HUES48 (cell line): ENCODE results near the gene CATSPER1.
A peak's percentile ranks its signal among the peaks of the same experiment; 100 is the strongest.

Experiments
- H3K27ac ChIP-seq: one replicate; pipeline ENCODE4 v1.7.0; 2013; ENCODE audit warnings: low read depth, low read length, inconsistent platforms
- H3K27me3 ChIP-seq: 2 replicates; pipeline ENCODE4 v1.6.1; 2013; ENCODE audit warnings: mild to moderate bottlenecking, low read length; ENCODE audit not compliant: control insufficient read depth, insufficient read depth
- H3K36me3 ChIP-seq: 2 replicates; pipeline ENCODE4 v1.6.1; 2013; ENCODE audit warnings: low read length; ENCODE audit not compliant: control insufficient read depth, insufficient read depth
- H3K4me1 ChIP-seq: 2 replicates; pipeline ENCODE4 v1.6.1; 2013; ENCODE audit warnings: mild to moderate bottlenecking, low read length; ENCODE audit not compliant: control insufficient read depth, insufficient read depth
- H3K4me3 ChIP-seq: 2 replicates; pipeline ENCODE4 v1.5.1; 2013; ENCODE audit warnings: mild to moderate bottlenecking, low read depth, low read length
- H3K9ac ChIP-seq: 2 replicates; pipeline ENCODE4 v1.6.1; 2013; ENCODE audit warnings: mild to moderate bottlenecking, low read depth, low read length, moderate library complexity
- H3K9me3 ChIP-seq: 2 replicates; pipeline ENCODE4 v1.6.1; 2013; ENCODE audit warnings: low read length; ENCODE audit not compliant: control insufficient read depth, insufficient read depth

CATSPER1 gene

GRCh38 chr11:66008468-66009101 is 17.7 kb downstream of the CATSPER1 start:
- H3K36me3 ChIP-seq = peaks cover 20% of the 10 kb centered on the region
- H3K9ac ChIP-seq = no peak overlapping the region
- H3K4me1 ChIP-seq = peaks cover 8% of the 10 kb centered on the region
- H3K9me3 ChIP-seq = no peaks in the 10 kb centered on the region
- H3K27me3 ChIP-seq = peaks cover 17% of the 10 kb centered on the region
- no peak overlapping the region for H3K27ac ChIP-seq
- H3K4me3 ChIP-seq = no peak overlapping the region

GRCh38 chr11:66008095-66008467 is 18.2 kb downstream of the CATSPER1 start:
- Histone ChIP-seq H3K36me3 (peaks cover 22% of the 10 kb centered on the region), H3K4me3 (no peak overlapping the region), H3K4me1 (peaks cover 8% of the 10 kb centered on the region), H3K9ac (no peak overlapping the region), H3K27me3 (peaks cover 17% of the 10 kb centered on the region), H3K27ac (no peak overlapping the region), H3K9me3 (no peaks in the 10 kb centered on the region)

GRCh38 chr11:66007201-66007634 is 19.1 kb downstream of the CATSPER1 start:
- Histone ChIP-seq H3K4me3 (no peak overlapping the region), H3K4me1 (peaks cover 8% of the 10 kb centered on the region), H3K36me3 (peaks cover 22% of the 10 kb centered on the region), H3K9ac (no peak overlapping the region), H3K27me3 (peaks cover 11% of the 10 kb centered on the region), H3K9me3 (no peaks in the 10 kb centered on the region), H3K27ac (peak overlapping the region; percentile 67)

- H3K27me3 ChIP-seq = peaks cover 7% of the 10 kb centered on the region
- H3K9ac ChIP-seq = no peak overlapping the region
- H3K36me3 ChIP-seq = peaks cover 22% of the 10 kb centered on the region
- peaks cover 8% of the 10 kb centered on the region for H3K4me1 ChIP-seq
- H3K4me3 ChIP-seq = no peak overlapping the region
- H3K9me3 ChIP-seq = no peaks in the 10 kb centered on the region
- peak overlapping the region; percentile 67 for H3K27ac ChIP-seq
Observed at GRCh38 chr11:66006891-66007176, 19.4 kb downstream of the CATSPER1 start.

GRCh38 chr11:66006134-66006890 is 20.0 kb downstream of the CATSPER1 start:
- no peaks in the 10 kb centered on the region for H3K9me3 ChIP-seq
- H3K36me3 ChIP-seq = peaks cover 22% of the 10 kb centered on the region
- H3K4me1 ChIP-seq = peaks cover 8% of the 10 kb centered on the region
- H3K27ac ChIP-seq = no peak overlapping the region
- H3K4me3 ChIP-seq = no peak overlapping the region
- H3K9ac ChIP-seq = no peak overlapping the region
- peaks cover 2% of the 10 kb centered on the region for H3K27me3 ChIP-seq

- Histone ChIP-seq H3K4me3 (no peak overlapping the region), H3K27me3 (no peaks in the 10 kb centered on the region), H3K27ac (no peak overlapping the region), H3K9me3 (no peaks in the 10 kb centered on the region), H3K9ac (no peak overlapping the region), H3K36me3 (peaks cover 34% of the 10 kb centered on the region), H3K4me1 (peaks cover 8% of the 10 kb centered on the region)
Observed at GRCh38 chr11:66004186-66004585, 22.1 kb downstream of the CATSPER1 start.

- H3K27ac ChIP-seq = no peak overlapping the region
Observed at GRCh38 chr11:66003291-66003690, 23.0 kb downstream of the CATSPER1 start.

GRCh38 chr11:66002648-66003225 is 23.5 kb downstream of the CATSPER1 start:
- Histone ChIP-seq H3K27me3 (no peaks in the 10 kb centered on the region), H3K27ac (peak overlapping the region; percentile 99), H3K4me3 (peak overlapping the region; percentile 95), H3K9ac (peak overlapping the region; percentile 68; the same call in 1 of the 2 replicates), H3K4me1 (peaks cover 8% of the 10 kb centered on the region), H3K9me3 (no peaks in the 10 kb centered on the region), H3K36me3 (peaks cover 49% of the 10 kb centered on the region)

More at GRCh38 chr11:66003291-66003690, 23.0 kb downstream of the CATSPER1 start:
- Histone ChIP-seq H3K36me3 (peaks cover 43% of the 10 kb centered on the region), H3K4me3 (peak overlapping the region; percentile 95), H3K27me3 (no peaks in the 10 kb centered on the region), H3K9ac (no peak overlapping the region), H3K9me3 (no peaks in the 10 kb centered on the region), H3K4me1 (peaks cover 8% of the 10 kb centered on the region)

- Histone ChIP-seq H3K4me3 (peak within 1 kb of the TSS; percentile 95), H3K27ac (peak within 1 kb of the TSS; percentile 99), H3K36me3 (peaks cover 55% of the 10 kb centered on the region), H3K27me3 (no peaks in the 10 kb centered on the region), H3K4me1 (peaks cover 5% of the 10 kb centered on the region), H3K9ac (peak within 1 kb of the TSS; percentile 68), H3K9me3 (no peaks in the 10 kb centered on the region)
Observed at GRCh38 chr11:66001942-66002647, 24.2 kb downstream of the CATSPER1 start, which contains the start of the genes BANF1 and EIF1AD. BANF1 (plus strand) TSS chr11:66002503; CDS start chr11:66003251, 748 bp downstream. EIF1AD (minus strand) TSS chr11:66002157; CDS start chr11:66000389, 1,768 bp downstream.

- peaks cover 34% of the 10 kb centered on the region for H3K36me3 ChIP-seq
- H3K9ac ChIP-seq = no peak overlapping the region
- no peaks in the 10 kb centered on the region for H3K27me3 ChIP-seq
- H3K27ac ChIP-seq = no peak overlapping the region
- no peaks in the 10 kb centered on the region for H3K9me3 ChIP-seq
- H3K4me1 ChIP-seq = no peaks in the 10 kb centered on the region
- H3K4me3 ChIP-seq = no peak overlapping the region
Observed at GRCh38 chr11:65997286-65997685, 29.0 kb downstream of the CATSPER1 start.
